Neural progenitor cell (in vitro differentiated cells): ENCODE data around the gene ODF2. TPM values are rescaled to one million over a fixed set of nuclear protein-coding genes. Genes with fewer than 3 reads are reported as not detected.

Source experiments
- DNase-seq: peaks from one replicate; pipeline ENCODE4 v3.0.0-alpha.2; 2016; ENCODE audit warnings: low spot score
- H2AFZ ChIP-seq: fragments of 200-600 bp; sonication (generic); replicated peaks from 2 replicates; pipeline ENCODE4 v1.6.1; 2016; ENCODE audit warnings: antibody characterized with exemption
- H3F3A ChIP-seq: fragments of 200-600 bp; sonication (generic); 2 replicates; pipeline ENCODE4 v1.6.1; 2016; ENCODE audit warnings: antibody characterized with exemption, low read depth
- H3K27ac ChIP-seq: fragments of 200-600 bp; sonication (generic); 2 replicates; pipeline ENCODE4 v1.5.1; 2016; ENCODE audit warnings: mild to moderate bottlenecking
- H3K27me3 ChIP-seq: fragments of 200-600 bp; sonication (generic); 2 replicates; pipeline ENCODE4 v1.6.1; 2016; ENCODE audit warnings: mild to moderate bottlenecking, moderate library complexity
- H3K36me3 ChIP-seq: fragments of 200-600 bp; sonication (generic); 2 replicates; pipeline ENCODE4 v1.5.1; 2016
- H3K4me1 ChIP-seq: fragments of 200-600 bp; sonication (generic); 2 replicates; pipeline ENCODE4 v1.6.1; 2016; ENCODE audit warnings: mixed run types
- H3K4me2 ChIP-seq: fragments of 200-600 bp; sonication (generic); 2 replicates; pipeline ENCODE4 v1.6.1; 2016
- H3K4me3 ChIP-seq: fragments of 200-600 bp; sonication (generic); 2 replicates; pipeline ENCODE4 v1.5.1; 2016
- H3K79me2 ChIP-seq: fragments of 200-600 bp; sonication (generic); 2 replicates; pipeline ENCODE4 v1.6.1; 2016; ENCODE audit warnings: low read depth
- H3K9ac ChIP-seq: fragments of 200-600 bp; sonication (generic); 2 replicates; pipeline ENCODE4 v1.6.1; 2016
- H3K9me3 ChIP-seq: fragments of 200-600 bp; sonication (generic); 2 replicates; pipeline ENCODE4 v1.5.1; 2016; ENCODE audit warnings: low read depth
- H4K20me1 ChIP-seq: fragments of 200-600 bp; sonication (generic); 2 replicates; pipeline ENCODE4 v1.6.1; 2016; ENCODE audit warnings: low read depth
- H3K27ac Mint-ChIP-seq: 3 replicates; pipeline ENCODE4 v1.8.0; 2021; ENCODE audit warnings: mixed read lengths
- H3K27me3 Mint-ChIP-seq: 2 replicates; pipeline ENCODE4 v1.8.0; 2022; ENCODE audit warnings: low read depth, mild to moderate bottlenecking, inconsistent platforms, moderate library complexity, mixed read lengths; ENCODE audit not compliant: insufficient read depth
- H3K36me3 Mint-ChIP-seq: 3 replicates; pipeline ENCODE4 v1.8.0; 2021; ENCODE audit warnings: mixed read lengths
- H3K4me1 Mint-ChIP-seq: 3 replicates; pipeline ENCODE4 v1.8.0; 2021; ENCODE audit warnings: mixed read lengths
- H3K4me3 Mint-ChIP-seq: 3 replicates; pipeline ENCODE4 v1.8.0; 2021; ENCODE audit warnings: mild to moderate bottlenecking, moderate library complexity, mixed read lengths
- H3K9me3 Mint-ChIP-seq: 3 replicates; pipeline ENCODE4 v1.8.0; 2020; ENCODE audit warnings: mixed read lengths
- EZH2 ChIP-seq: fragments of 200-600 bp; sonication (generic); IDR thresholded peaks from 2 replicates; pipeline ENCODE4 v1.6.1; 2017; ENCODE audit warnings: antibody characterized with exemption, mild to moderate bottlenecking, moderate library complexity
- EZH2phosphoT487 ChIP-seq: fragments of 200-600 bp; sonication (generic); IDR thresholded peaks from 2 replicates; pipeline ENCODE4 v1.6.1; 2017; ENCODE audit warnings: antibody characterized with exemption
- total RNA-seq: library from RNA; depleted of rRNA; stranded (reverse); fragments of >200 nt; gene quantifications from 2 replicates; pipeline ENCODE4 v1.2.3, GENCODE V29; 2015; ENCODE audit warnings: low replicate concordance
- TF ChIP-seq, protein P1 (sequence below): fragments of 200-600 bp; sonication (generic); IDR thresholded peaks from 2 replicates; pipeline ENCODE4 v1.5.1; 2017; ENCODE audit warnings: antibody characterized with exemption, mild to moderate bottlenecking

The ODF2 gene
- total RNA-seq, 1 donor from 2014 or later: 40.6 TPM

DNA sequence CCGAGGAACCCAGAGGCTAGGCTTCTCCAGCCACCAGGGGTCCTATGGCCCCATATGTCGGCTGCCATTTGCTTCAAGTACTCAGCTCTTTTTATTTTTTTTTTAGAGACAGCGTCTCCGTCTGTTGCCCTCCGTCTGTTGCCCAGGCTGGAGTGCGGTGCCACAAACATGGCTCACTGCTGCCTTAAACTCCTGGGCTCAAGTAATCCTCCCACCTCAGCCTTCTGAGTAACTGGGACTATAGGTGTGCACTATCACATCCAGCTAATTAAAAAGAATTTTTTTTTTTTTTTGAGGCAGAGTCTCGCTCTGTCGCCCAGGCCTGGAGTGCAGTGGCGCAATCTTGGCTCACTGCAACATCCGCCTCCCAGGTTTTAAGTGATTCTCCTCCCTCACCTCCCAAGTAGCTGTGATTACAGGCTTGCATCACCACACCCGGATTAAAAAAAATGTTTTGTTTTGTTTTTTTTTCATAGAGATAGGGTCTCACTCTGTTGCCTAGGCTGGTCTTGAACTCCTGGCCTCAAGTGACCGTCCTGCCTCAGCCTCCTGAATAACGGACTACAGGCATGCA, 26.2 kb upstream of the ODF2 start:
- TF ChIP-seq, protein P1, sequence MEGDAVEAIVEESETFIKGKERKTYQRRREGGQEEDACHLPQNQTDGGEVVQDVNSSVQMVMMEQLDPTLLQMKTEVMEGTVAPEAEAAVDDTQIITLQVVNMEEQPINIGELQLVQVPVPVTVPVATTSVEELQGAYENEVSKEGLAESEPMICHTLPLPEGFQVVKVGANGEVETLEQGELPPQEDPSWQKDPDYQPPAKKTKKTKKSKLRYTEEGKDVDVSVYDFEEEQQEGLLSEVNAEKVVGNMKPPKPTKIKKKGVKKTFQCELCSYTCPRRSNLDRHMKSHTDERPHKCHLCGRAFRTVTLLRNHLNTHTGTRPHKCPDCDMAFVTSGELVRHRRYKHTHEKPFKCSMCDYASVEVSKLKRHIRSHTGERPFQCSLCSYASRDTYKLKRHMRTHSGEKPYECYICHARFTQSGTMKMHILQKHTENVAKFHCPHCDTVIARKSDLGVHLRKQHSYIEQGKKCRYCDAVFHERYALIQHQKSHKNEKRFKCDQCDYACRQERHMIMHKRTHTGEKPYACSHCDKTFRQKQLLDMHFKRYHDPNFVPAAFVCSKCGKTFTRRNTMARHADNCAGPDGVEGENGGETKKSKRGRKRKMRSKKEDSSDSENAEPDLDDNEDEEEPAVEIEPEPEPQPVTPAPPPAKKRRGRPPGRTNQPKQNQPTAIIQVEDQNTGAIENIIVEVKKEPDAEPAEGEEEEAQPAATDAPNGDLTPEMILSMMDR: no peak
- TF ChIP-seq EZH2phosphoT487: no peak
- TF ChIP-seq EZH2: no peak
- H3K36me3 ChIP-seq: no peaks in the 10 kb centered on the region
- H3K4me3 ChIP-seq: no peak overlapping the region
- H4K20me1 ChIP-seq: no peaks in the 10 kb centered on the region
- no peak for DNase-seq
- no peak overlapping the region for H3K9ac ChIP-seq
- Mint-ChIP-seq H3K9me3 (no peaks in the 10 kb centered on the region), H3K4me3 (no peak overlapping the region), H3K4me1 (peaks cover 9% of the 10 kb centered on the region), H3K36me3 (peaks cover 2% of the 10 kb centered on the region), H3K27me3 (peaks cover 2% of the 10 kb centered on the region), H3K27ac (no peak overlapping the region)
- H3F3A ChIP-seq: no peaks in the 10 kb centered on the region
- H3K79me2 ChIP-seq: no peaks in the 10 kb centered on the region
- no peak overlapping the region for H3K4me2 ChIP-seq
- H3K4me1 ChIP-seq: no peaks in the 10 kb centered on the region
- peaks cover under 1% of the 10 kb centered on the region for H3K27me3 ChIP-seq
- H3K27ac ChIP-seq: no peak overlapping the region
- H3K9me3 ChIP-seq: no peaks in the 10 kb centered on the region
- no peak overlapping the region for H2AFZ ChIP-seq

DNA sequence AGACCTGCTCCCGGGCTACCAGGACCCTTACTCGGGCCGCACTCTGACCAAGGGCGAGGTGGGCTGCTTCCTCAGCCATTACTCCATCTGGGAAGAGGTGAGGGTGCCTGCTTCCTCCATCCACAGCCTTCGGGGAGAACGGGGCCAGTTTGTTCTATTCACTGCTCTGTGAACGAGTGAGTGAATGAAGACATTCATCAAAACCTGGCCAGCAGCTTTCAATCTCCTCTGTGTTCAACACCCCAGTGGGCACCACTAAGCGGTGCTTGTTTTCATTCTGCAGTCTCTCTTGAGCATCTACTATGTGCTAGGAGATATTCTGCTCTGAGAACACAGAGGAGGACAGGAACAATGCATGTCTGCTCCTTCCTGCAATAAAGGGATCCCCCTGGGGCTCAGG, 24.6 kb upstream of the ODF2 start:
- Histone ChIP-seq H3K4me1 (no peaks in the 10 kb centered on the region), H3F3A (no peaks in the 10 kb centered on the region), H3K4me3 (no peak overlapping the region), H3K9ac (no peak overlapping the region), H3K36me3 (no peaks in the 10 kb centered on the region), H4K20me1 (no peaks in the 10 kb centered on the region), H3K27ac (no peak overlapping the region), H3K4me2 (no peak overlapping the region), H2AFZ (no peak overlapping the region), H3K27me3 (no peaks in the 10 kb centered on the region), H3K9me3 (no peaks in the 10 kb centered on the region), H3K79me2 (no peaks in the 10 kb centered on the region)
- no peak for DNase-seq
- no peaks in the 10 kb centered on the region for H3K9me3 Mint-ChIP-seq
- H3K4me1 Mint-ChIP-seq: peaks cover 9% of the 10 kb centered on the region
- H3K36me3 Mint-ChIP-seq: peaks cover 2% of the 10 kb centered on the region
- peak overlapping the region; percentile 51 for H3K27ac Mint-ChIP-seq
- H3K27me3 Mint-ChIP-seq: peaks cover 2% of the 10 kb centered on the region
- H3K4me3 Mint-ChIP-seq: no peak overlapping the region
- TF ChIP-seq, protein P1: no peak
- no peak for TF ChIP-seq EZH2
- TF ChIP-seq EZH2phosphoT487: no peak

DNA sequence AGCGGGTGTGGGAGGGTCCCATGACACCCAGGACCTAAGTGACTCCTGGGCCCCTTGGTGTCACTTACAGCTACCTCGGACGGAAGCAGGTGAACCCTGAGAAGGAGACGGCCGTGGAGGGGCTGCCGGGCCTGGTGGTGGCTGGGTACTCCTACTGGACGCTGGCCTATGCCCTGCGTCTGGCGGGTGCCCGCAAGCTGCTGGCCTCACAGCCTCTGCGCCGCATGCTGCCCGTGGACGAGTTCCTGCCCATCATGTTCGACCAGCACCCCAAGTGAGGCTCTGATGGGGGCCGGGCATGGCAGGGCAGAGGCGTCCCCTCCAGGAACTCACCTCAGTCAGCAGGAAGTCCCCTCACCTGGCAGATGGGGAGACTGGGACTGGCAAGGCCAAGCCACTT, 21.5 kb upstream of the ODF2 start:
- Histone ChIP-seq H3K27ac (no peak overlapping the region), H3K79me2 (no peaks in the 10 kb centered on the region), H3K27me3 (no peaks in the 10 kb centered on the region), H3F3A (no peaks in the 10 kb centered on the region), H4K20me1 (no peaks in the 10 kb centered on the region), H3K36me3 (no peaks in the 10 kb centered on the region), H2AFZ (no peak overlapping the region), H3K9me3 (no peaks in the 10 kb centered on the region), H3K4me1 (no peaks in the 10 kb centered on the region), H3K4me3 (no peak overlapping the region), H3K9ac (no peak overlapping the region), H3K4me2 (no peak overlapping the region)
- Mint-ChIP-seq H3K27ac (no peak overlapping the region), H3K27me3 (peaks cover 4% of the 10 kb centered on the region), H3K36me3 (no peaks in the 10 kb centered on the region), H3K4me1 (peaks cover 2% of the 10 kb centered on the region), H3K4me3 (no peak overlapping the region), H3K9me3 (no peaks in the 10 kb centered on the region)
- TF ChIP-seq EZH2 (no peak), EZH2phosphoT487 (no peak)
- TF ChIP-seq, protein P1: no peak
- DNase-seq: no peak
